Muscle of leg (tissue), 11 donors: ENCODE results near the gene LRRC3. TPM values are rescaled to one million over a fixed set of nuclear protein-coding genes. Genes with fewer than 3 reads are reported as not detected.

ENCODE experiments used
- DNase-seq: peaks from one replicate; pipeline ENCODE4 v3.0.0; 2013
- H3K27ac ChIP-seq: one replicate; pipeline ENCODE4 v1.5.1; 2013; ENCODE audit warnings: mild to moderate bottlenecking, low read length, control low read depth
- H3K27me3 ChIP-seq: one replicate; pipeline ENCODE4 v1.6.1; 2013; ENCODE audit warnings: low read length; ENCODE audit not compliant: control insufficient read depth, insufficient read depth
- H3K36me3 ChIP-seq: one replicate; pipeline ENCODE4 v1.6.1; 2013; ENCODE audit warnings: low read length; ENCODE audit not compliant: control insufficient read depth, insufficient read depth
- H3K4me1 ChIP-seq: one replicate; pipeline ENCODE4 v1.6.1; 2013; ENCODE audit warnings: low read length; ENCODE audit not compliant: control insufficient read depth, insufficient read depth
- H3K4me3 ChIP-seq: one replicate; pipeline ENCODE4 v1.5.1; 2013; ENCODE audit warnings: low read length, control low read depth
- H3K9me3 ChIP-seq: replicated peaks from 2 replicates; pipeline ENCODE4 v1.6.1; 2013; ENCODE audit warnings: low read depth, low read length; ENCODE audit not compliant: control insufficient read depth
- WGBS: methylation state at CpG from one replicate; pipeline ENCODE4 v1.1.5; 2013; ENCODE audit warnings: missing lambda C conversion rate; ENCODE audit not compliant: insufficient coverage; 5-methylcytosine and 5-hydroxymethylcytosine counted together
- polyA plus RNA-seq, 8 donors: library from polyadenylated mRNA; unstranded; fragments of 120-200 nt; gene quantifications; one replicate each; pipeline versions ENCODE4 v1.2.1 to v1.2.3, GENCODE V29; 2013; ENCODE audit warnings: inconsistent platforms in 1 of 8, low replicate concordance in 1 of 8; ENCODE audit not compliant: insufficient read length in 8 of 8, insufficient read depth in 1 of 8
- total RNA-seq: library from RNA; stranded (reverse); fragments of 120-200 nt; gene quantifications from one replicate; pipeline ENCODE4 v1.2.4, GENCODE V29; 2013

Gene LRRC3
- total and polyA plus RNA-seq, 9 donors: 0.98 to 4.2 (median 2.5) TPM

- 67% methylated on average over 11 of the region's 11 CpGs for WGBS
- no peaks in the 10 kb centered on the region for H3K9me3 ChIP-seq
Observed at GRCh38 chr21:44439211-44439600, 16.1 kb upstream of the LRRC3 start.

GRCh38 chr21:44440241-44441040 lies 14.9 kb upstream of the LRRC3 start:
- Histone ChIP-seq H3K4me1 (no peaks in the 10 kb centered on the region), H3K27me3 (peaks cover 5% of the 10 kb centered on the region), H3K9me3 (no peaks in the 10 kb centered on the region), H3K36me3 (no peaks in the 10 kb centered on the region), H3K27ac (no peak overlapping the region), H3K4me3 (no peak overlapping the region)
- WGBS: 74% methylated on average over 28 of the region's 33 CpGs
- no peak for DNase-seq

More at GRCh38 chr21:44439211-44439600, 16.1 kb upstream of the LRRC3 start:
- no peak for DNase-seq
- no peak overlapping the region for H3K27ac ChIP-seq
- H3K4me1 ChIP-seq: no peaks in the 10 kb centered on the region
- H3K27me3 ChIP-seq: no peaks in the 10 kb centered on the region
- H3K36me3 ChIP-seq: no peaks in the 10 kb centered on the region
- no peak overlapping the region for H3K4me3 ChIP-seq

- Histone ChIP-seq H3K4me1 (no peaks in the 10 kb centered on the region), H3K4me3 (no peak overlapping the region), H3K9me3 (no peaks in the 10 kb centered on the region), H3K27me3 (peaks cover 6% of the 10 kb centered on the region), H3K36me3 (no peaks in the 10 kb centered on the region), H3K27ac (no peak overlapping the region)
- no peak for DNase-seq
- 73% methylated on average over 10 of the region's 10 CpGs for WGBS
Observed at GRCh38 chr21:44441041-44441400, 14.3 kb upstream of the LRRC3 start.

- H3K27me3 ChIP-seq: peaks cover 6% of the 10 kb centered on the region
- 81% methylated on average over 19 of the region's 20 CpGs for WGBS
Observed at GRCh38 chr21:44441581-44442265, 13.6 kb upstream of the LRRC3 start.

GRCh38 chr21:44442266-44443125 lies 12.8 kb upstream of the LRRC3 start:
- WGBS: 65% methylated on average over 14 of the region's 19 CpGs
- H3K9me3 ChIP-seq: no peaks in the 10 kb centered on the region
- H3K27me3 ChIP-seq: peaks cover 9% of the 10 kb centered on the region
- no peak overlapping the region for H3K4me3 ChIP-seq
- no peak overlapping the region for H3K27ac ChIP-seq
- no peaks in the 10 kb centered on the region for H3K36me3 ChIP-seq
- H3K4me1 ChIP-seq: no peaks in the 10 kb centered on the region
- DNase-seq: no peak

More at GRCh38 chr21:44441581-44442265, 13.6 kb upstream of the LRRC3 start:
- H3K4me3 ChIP-seq: no peak overlapping the region
- H3K27ac ChIP-seq: no peak overlapping the region
- H3K9me3 ChIP-seq: no peaks in the 10 kb centered on the region
- H3K4me1 ChIP-seq: no peaks in the 10 kb centered on the region
- no peak for DNase-seq
- no peaks in the 10 kb centered on the region for H3K36me3 ChIP-seq

GRCh38 chr21:44443291-44443890 lies 11.9 kb upstream of the LRRC3 start:
- Histone ChIP-seq H3K27me3 (peaks cover 9% of the 10 kb centered on the region), H3K36me3 (no peaks in the 10 kb centered on the region), H3K27ac (no peak overlapping the region), H3K9me3 (no peaks in the 10 kb centered on the region), H3K4me3 (no peak overlapping the region), H3K4me1 (no peaks in the 10 kb centered on the region)
- whole genome bisulfite sequencing: 72% methylated on average over 16 of the region's 17 CpGs
- no peak for DNase-seq

GRCh38 chr21:44443891-44444285 lies 11.4 kb upstream of the LRRC3 start:
- DNase-seq: no peak
- Histone ChIP-seq H3K36me3 (no peaks in the 10 kb centered on the region), H3K27ac (no peak overlapping the region), H3K4me3 (no peak overlapping the region), H3K4me1 (no peaks in the 10 kb centered on the region), H3K27me3 (peaks cover 13% of the 10 kb centered on the region), H3K9me3 (no peaks in the 10 kb centered on the region)
- 82% methylated on average over 9 of the region's 12 CpGs for WGBS

- Histone ChIP-seq H3K27me3 (peaks cover 16% of the 10 kb centered on the region), H3K4me1 (no peaks in the 10 kb centered on the region), H3K27ac (no peak overlapping the region), H3K4me3 (no peak overlapping the region), H3K36me3 (no peaks in the 10 kb centered on the region), H3K9me3 (no peaks in the 10 kb centered on the region)
- WGBS: 69% methylated on average over 18 of the region's 21 CpGs
- DNase-seq: no peak
Observed at GRCh38 chr21:44444286-44444931, 10.9 kb upstream of the LRRC3 start.

GRCh38 chr21:44445145-44445812 lies 10.0 kb upstream of the LRRC3 start:
- no peak overlapping the region for H3K4me3 ChIP-seq
- WGBS: 44% methylated on average over 8 of the region's 19 CpGs
- no peaks in the 10 kb centered on the region for H3K4me1 ChIP-seq
- H3K27ac ChIP-seq: no peak overlapping the region
- no peak for DNase-seq
- H3K27me3 ChIP-seq: peaks cover 25% of the 10 kb centered on the region
- H3K9me3 ChIP-seq: no peaks in the 10 kb centered on the region
- H3K36me3 ChIP-seq: no peaks in the 10 kb centered on the region
